Dermis microvascular lymphatic vessel endothelial cell (primary cell): ENCODE results near the gene RANBP1. TPM values are rescaled to one million over a fixed set of nuclear protein-coding genes. Genes with fewer than 3 reads are reported as not detected.

ENCODE experiments used
- DNase-seq, 2 donors: peaks; one replicate each; pipeline versions ENCODE4 v3.0.0 to v3.0.0-alpha.2; 2010; ENCODE audit warnings: low read depth in 2 of 2
- total RNA-seq: library from RNA; depleted of rRNA; stranded (reverse); fragments of >200 nt; gene quantifications from 2 replicates; pipeline ENCODE4 v1.2.1, GENCODE V29; 2014

The RANBP1 gene
- total RNA-seq, 1 donor from 2014 or later: 148 TPM

GRCh38 chr22:20135806-20136602 is 20.1 kb downstream of the RANBP1 start:
- no peak for DNase-seq

- no peak for DNase-seq
These were observed 20.6 kb downstream of the RANBP1 start for GRCh38 chr22:20136603-20136873.

- DNase-seq: no peak
These were observed 21.2 kb downstream of the RANBP1 start for GRCh38 chr22:20137113-20137512.

GRCh38 chr22:20137671-20138416 is 21.9 kb downstream of the RANBP1 start:
- no peak for DNase-seq

DNA sequence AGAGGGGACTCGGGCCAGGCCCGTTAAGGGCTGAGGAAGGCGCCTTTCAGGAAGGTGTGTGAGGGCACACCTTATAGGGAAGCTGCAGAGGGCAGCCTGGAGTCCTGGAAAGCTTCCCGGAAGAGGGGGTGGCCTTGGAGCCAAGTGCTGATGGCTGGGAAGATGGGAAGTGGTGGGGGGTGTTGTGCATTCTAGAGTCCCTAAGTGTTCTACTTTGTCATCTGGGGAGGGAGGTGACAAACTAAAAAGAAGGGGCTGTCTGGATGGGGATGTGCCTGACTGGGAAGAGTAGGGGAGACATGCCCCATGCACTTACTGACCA is 22.5 kb downstream of the RANBP1 start:
- DNase-seq: no peak

GRCh38 chr22:20138868-20139267 is 23.0 kb downstream of the RANBP1 start:
- no peak for DNase-seq

DNA sequence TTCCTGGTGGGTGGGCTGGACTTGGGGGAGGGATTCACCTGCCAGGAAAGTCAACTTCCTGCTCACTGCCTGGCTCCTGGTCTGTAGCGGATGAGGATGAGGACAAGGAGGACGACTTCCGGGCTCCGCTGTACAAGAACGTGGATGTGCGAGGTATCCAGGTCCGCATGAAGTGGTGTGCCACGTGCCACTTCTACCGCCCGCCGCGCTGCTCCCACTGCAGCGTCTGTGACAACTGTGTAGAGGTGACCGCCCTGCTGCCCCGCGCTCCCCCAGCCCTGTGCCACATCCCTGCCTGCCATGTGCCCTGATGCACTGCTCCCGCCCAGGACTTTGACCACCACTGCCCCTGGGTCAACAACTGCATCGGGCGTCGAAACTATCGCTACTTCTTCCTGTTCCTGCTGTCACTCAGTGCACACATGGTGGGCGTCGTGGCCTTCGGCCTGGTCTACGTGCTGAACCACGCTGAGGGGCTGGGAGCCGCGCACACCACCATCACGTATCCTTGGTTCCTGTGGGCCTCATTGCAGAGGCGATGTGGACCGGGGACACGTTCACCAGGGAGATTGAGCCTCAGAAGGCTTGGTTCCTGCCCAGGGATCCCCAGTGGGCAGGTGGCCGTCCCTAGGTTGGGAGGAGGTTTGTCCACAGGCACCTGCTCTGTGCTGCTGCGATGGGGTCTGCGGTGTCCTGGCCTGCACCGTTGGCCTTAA is 23.6 kb downstream of the RANBP1 start:
- DNase-seq: no peak

- no peak for DNase-seq
These were observed 24.2 kb downstream of the RANBP1 start for GRCh38 chr22:20140107-20140445.

- DNase-seq: no peak
These were observed 24.6 kb downstream of the RANBP1 start for GRCh38 chr22:20140521-20140964.

DNA sequence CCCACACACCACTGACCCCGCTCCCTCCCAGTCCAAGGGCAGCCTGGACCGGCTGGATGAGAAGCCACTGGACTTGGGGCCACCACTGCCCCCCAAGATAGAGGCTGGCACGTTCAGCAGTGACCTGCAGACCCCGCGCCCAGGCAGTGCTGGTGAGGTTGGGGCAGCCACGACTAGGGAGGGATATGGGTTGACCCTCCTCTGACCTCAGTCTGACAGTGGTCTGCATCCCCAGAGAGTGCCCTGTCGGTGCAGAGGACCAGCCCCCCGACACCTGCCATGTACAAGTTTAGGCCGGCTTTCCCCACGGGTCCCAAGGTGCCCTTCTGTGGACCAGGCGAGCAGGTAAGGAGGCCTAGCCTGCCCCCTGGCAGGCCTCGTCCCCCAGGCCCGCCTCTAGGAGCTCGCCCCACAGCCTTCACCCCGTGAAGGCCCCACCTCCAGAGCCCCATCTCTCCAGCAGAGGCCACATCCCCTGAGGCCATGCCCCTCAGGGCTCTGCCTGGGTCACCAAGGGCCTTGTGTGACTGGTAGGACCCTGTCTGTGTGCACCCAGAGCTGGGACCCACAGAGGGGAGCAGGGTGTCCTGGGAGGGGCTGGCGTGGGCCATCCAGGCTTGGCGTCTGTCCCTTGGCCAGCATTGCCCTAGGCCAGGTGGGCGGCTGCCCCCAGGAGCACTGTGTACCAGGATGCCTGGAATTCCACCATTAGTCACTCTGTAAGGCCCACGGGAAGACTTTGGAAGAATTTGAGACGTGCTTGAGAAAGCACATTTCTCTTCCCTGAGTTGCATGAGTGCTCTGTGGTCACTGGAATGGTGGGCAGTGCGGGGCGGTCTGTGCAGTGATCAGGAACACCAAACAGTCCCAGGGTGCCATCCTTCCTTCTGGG is 25.5 kb downstream of the RANBP1 start:
- DNase-seq: no peak

DNA sequence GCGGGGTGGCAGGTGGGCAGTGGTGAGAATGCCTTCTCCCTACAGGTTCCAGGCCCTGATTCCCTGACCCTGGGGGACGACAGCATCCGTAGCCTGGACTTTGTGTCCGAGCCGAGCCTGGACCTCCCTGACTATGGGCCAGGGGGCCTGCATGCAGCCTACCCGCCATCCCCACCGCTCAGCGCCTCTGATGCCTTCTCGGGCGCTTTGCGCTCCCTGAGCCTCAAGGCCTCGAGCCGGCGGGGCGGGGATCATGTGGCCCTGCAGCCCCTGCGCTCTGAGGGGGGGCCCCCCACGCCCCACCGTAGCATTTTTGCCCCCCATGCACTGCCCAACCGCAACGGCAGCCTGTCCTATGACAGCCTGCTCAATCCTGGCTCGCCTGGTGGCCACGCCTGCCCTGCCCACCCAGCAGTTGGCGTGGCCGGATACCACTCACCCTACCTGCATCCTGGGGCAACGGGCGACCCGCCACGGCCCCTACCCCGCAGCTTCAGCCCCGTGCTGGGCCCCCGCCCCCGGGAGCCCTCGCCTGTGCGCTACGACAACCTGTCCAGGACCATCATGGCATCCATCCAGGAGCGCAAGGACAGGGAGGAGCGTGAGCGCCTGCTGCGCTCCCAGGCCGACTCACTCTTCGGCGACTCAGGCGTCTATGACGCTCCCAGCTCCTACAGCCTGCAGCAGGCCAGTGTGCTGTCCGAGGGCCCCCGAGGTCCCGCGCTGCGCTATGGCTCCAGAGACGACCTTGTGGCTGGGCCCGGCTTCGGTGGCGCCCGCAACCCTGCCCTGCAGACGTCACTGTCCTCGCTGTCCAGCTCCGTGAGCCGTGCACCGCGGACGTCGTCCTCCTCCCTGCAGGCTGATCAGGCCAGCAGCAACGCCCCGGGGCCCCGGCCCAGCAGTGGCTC is 27.1 kb downstream of the RANBP1 start:
- no peak for DNase-seq

- DNase-seq: no peak
These were observed 28.2 kb downstream of the RANBP1 start for GRCh38 chr22:20143883-20144665.

DNA sequence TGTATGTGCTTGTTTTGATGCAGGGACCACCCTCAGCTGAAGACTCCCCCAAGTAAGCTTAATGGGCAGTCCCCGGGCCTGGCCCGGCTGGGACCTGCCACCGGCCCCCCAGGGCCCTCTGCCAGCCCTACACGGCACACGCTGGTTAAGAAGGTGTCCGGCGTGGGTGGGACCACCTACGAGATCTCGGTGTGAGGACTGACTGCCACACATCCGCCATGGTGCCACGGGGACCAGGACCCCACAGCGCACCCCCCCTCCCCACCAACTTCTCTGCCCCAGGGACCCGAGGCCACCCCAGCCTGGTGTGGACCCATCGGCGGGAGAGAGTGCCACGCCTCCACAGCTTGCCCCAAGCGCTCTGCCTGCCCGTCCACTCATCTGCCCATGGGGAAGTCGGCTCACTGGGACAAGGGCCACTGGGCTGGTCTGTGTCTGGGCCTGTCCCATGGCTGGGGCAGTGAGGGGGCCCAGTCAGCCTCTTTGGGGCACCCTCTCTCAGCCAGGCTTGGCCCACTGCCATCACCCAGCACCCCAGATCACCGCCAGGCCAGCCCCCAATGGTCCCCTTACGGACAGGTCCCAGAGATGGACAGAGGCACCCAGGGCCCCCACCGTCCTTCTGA is 29.4 kb downstream of the RANBP1 start:
- DNase-seq: no peak

DNA sequence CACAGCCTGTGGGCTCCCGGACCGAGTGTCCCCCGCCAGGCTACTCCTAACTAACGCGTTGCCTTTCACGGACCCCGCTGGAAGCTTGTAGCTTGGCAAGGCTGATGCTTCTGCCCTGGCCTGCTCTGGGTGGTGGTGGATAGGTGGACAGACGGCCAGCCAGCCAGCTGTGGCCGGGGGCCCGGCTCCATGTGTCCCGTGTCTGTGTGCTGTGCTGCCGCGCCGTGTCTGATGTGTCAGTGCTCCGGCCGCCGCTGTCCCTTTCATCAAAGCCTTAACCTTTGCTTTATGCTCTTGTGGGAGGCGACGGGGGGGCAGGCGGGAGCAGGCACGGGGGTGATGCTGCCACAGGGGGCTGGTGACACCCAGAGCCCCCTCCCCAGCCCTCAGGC is 29.9 kb downstream of the RANBP1 start:
- no peak for DNase-seq

GRCh38 chr22:20146777-20147176 is 30.9 kb downstream of the RANBP1 start:
- no peak for DNase-seq

DNA sequence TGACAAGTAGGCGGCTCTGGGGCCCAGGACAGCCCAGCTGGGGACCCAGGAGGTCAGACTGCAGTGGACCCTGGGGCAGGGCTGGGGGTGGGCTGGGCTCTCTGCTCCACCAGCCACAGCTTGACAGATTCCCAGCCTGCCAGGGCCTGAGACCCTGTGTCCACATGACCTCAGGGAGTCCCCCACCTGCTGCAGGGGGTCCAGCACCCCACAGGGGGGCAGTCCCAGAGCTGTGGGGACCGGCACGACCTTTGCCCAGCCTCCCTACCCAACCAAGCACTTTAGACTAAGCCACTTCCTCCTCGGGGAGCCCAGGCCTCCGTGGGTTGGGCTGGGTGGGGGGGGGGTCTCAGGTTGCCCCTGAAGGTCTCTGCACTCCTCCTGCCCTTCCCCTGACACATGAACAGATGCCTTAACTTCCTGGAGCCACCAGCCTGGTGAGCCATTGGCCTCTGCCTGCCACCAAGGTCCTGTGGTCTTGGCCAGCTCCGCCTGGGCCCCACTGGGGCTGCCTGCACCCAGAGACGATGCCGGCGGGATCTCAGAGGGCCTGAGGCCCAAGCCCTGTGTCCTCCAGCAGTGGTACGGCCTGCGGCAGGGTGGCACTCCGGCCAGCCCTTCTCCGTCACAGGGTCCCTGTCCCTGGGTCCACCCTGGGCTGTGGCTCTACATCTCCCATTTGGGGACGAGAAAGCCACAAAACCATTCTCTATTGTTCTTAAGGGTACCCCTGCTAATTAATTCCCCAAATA is 31.5 kb downstream of the RANBP1 start:
- no peak for DNase-seq

GRCh38 chr22:20148414-20148813 is 32.5 kb downstream of the RANBP1 start:
- DNase-seq: no peak
